Cardiac muscle cell (in vitro differentiated cells and primary cell): ENCODE results near the gene KIF9. TPM values are rescaled to one million over a fixed set of nuclear protein-coding genes. Genes with fewer than 3 reads are reported as not detected.
A peak's percentile ranks its signal among the peaks of the same experiment; 100 is the strongest.
"Not testable (repeated sequence)": the region's sequence is repeated elsewhere in the genome, so short reads cannot be mapped to it uniquely, and the experiment has no call there.

Experiments used
- DNase-seq, 2 donors: peaks; one replicate each; pipeline versions ENCODE4 v3.0.0 to v3.0.0-alpha.2; 2010 to 2017; ENCODE audit warnings: low read depth in 1 of 2, low spot score in 1 of 2
- H3K27ac ChIP-seq: fragments of 200-600 bp; sonication (generic); 2 replicates; pipeline ENCODE4 v1.5.1; 2016
- H3K27me3 ChIP-seq: fragments of 200-600 bp; sonication (generic); 2 replicates; pipeline ENCODE4 v1.6.0; 2016; ENCODE audit warnings: control low read depth
- H3K36me3 ChIP-seq: fragments of 200-600 bp; sonication (generic); 2 replicates; pipeline ENCODE4 v1.5.1; 2016; ENCODE audit warnings: control low read depth
- H3K4me1 ChIP-seq: fragments of 200-600 bp; sonication (generic); 2 replicates; pipeline ENCODE4 v1.8.1; 2017; ENCODE audit warnings: low read depth, mild to moderate bottlenecking, mixed run types
- H3K4me3 ChIP-seq: fragments of 200-600 bp; sonication (generic); 2 replicates; pipeline ENCODE4 v1.5.1; 2016; ENCODE audit warnings: mild to moderate bottlenecking
- H3K9me3 ChIP-seq: fragments of 200-600 bp; sonication (generic); 2 replicates; pipeline ENCODE4 v1.5.1; 2017; ENCODE audit warnings: low read depth, mild to moderate bottlenecking, control low read depth
- polyA plus RNA-seq: library from polyadenylated mRNA; unstranded; fragments of >200 nt; fragmentation: Nextera tagmentation; extraction: Ambion mirVana; gene quantifications from 2 replicates; pipeline ENCODE4 v1.2.1, GENCODE V29; 2016
- total RNA-seq: library from RNA; depleted of rRNA; stranded (reverse); fragments of >200 nt; gene quantifications from 2 replicates; pipeline ENCODE4 v1.2.3, GENCODE V29; 2016
- TF ChIP-seq, protein P1 (sequence below): IDR thresholded peaks from 2 replicates; pipeline ENCODE4 v1.5.1; 2012; ENCODE audit warnings: low read depth, mild to moderate bottlenecking, low read length

KIF9 gene
- total and polyA plus RNA-seq, 2 experiments from 2014 or later, result 10.8 to 13.2 TPM

GRCh38 chr3:47197287-47197686, 85.3 kb downstream of the KIF9 start:
- H3K9me3 ChIP-seq, result no peaks in the 10 kb centered on the region
- H3K27me3 ChIP-seq, result no peaks in the 10 kb centered on the region
- no peaks in the 10 kb centered on the region for H3K4me1 ChIP-seq
- no peak for DNase-seq
- H3K27ac ChIP-seq, result no peak overlapping the region
- TF ChIP-seq, protein P1, sequence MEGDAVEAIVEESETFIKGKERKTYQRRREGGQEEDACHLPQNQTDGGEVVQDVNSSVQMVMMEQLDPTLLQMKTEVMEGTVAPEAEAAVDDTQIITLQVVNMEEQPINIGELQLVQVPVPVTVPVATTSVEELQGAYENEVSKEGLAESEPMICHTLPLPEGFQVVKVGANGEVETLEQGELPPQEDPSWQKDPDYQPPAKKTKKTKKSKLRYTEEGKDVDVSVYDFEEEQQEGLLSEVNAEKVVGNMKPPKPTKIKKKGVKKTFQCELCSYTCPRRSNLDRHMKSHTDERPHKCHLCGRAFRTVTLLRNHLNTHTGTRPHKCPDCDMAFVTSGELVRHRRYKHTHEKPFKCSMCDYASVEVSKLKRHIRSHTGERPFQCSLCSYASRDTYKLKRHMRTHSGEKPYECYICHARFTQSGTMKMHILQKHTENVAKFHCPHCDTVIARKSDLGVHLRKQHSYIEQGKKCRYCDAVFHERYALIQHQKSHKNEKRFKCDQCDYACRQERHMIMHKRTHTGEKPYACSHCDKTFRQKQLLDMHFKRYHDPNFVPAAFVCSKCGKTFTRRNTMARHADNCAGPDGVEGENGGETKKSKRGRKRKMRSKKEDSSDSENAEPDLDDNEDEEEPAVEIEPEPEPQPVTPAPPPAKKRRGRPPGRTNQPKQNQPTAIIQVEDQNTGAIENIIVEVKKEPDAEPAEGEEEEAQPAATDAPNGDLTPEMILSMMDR, result no peak
- H3K4me3 ChIP-seq, result no peak overlapping the region
- no peaks in the 10 kb centered on the region for H3K36me3 ChIP-seq

DNA sequence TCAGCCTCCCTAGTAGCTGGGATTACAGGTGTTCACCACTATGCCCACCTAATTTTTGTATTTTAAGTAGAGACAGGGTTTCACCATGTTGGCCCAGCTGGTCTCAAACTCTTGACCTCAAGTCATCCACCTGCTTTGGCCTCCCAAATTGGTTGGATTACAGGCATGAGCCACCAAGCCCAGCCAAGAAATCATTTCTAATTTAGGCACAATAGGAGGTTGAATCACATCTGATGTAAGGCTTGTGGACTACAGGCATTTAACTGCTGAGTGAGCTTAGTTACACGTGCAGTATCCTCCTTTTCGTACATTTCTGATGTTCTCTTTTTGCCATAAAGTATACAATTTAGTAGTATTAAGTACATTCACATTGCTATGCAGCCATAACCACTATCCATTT, 87.6 kb downstream of the KIF9 start:
- no peaks in the 10 kb centered on the region for H3K36me3 ChIP-seq
- TF ChIP-seq, protein P1, result no peak
- H3K27me3 ChIP-seq, result no peaks in the 10 kb centered on the region
- H3K27ac ChIP-seq, result no peak overlapping the region
- DNase-seq, result no peak
- no peaks in the 10 kb centered on the region for H3K9me3 ChIP-seq
- H3K4me3 ChIP-seq, result no peak overlapping the region
- no peaks in the 10 kb centered on the region for H3K4me1 ChIP-seq

DNA sequence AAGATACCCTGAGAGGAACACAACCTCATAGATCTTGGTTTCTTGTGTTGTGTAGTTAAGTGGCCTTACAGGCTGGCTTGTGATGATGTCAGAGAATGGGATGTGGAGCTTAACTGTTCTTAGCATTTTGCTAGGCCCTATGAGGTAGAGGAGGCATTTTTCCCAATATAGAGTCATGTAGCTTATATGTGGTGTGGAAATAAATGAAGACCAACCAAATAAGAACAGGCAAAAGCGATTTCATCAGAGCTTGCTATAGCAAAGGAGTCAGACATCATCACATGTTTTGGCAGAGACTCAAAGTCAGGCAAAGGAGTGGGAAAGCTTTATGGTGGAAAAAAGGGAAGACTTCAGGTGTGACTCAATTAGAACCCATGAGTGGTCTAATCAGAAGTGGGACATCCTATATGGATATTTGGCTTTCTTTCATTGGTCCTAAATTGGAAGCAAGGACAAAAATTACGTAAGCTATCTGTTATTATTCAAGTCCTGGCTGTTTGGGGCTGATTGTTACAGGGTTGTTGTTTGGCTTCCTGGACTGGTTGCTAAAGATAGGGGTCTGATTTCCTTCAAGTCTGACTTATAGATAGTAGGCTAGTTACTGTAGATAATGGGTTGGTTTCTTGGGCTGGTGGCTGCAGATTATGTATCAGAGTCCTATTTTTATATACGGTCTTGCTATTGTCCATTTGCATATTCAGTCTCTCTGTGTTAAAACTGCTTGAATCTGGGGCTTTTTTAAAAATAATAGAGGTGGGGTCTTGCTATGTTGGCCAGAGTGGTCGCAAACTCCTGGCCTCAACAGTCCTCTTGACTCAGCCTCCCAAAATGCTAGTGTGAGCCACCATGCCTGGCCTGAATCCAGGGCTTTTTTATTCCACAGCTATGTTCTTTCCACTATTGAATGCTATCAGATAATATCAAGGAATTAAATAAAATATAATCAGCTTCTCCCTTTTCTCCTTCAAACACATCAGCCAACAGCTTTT, 88.4 kb downstream of the KIF9 start:
- no peak overlapping the region for H3K27ac ChIP-seq
- no peaks in the 10 kb centered on the region for H3K36me3 ChIP-seq
- peak in 1 of 2 donors; percentile 55 for DNase-seq
- H3K9me3 ChIP-seq, result no peaks in the 10 kb centered on the region
- TF ChIP-seq, protein P1, result no peak
- H3K4me3 ChIP-seq, result no peak overlapping the region
- H3K27me3 ChIP-seq, result no peaks in the 10 kb centered on the region
- no peaks in the 10 kb centered on the region for H3K4me1 ChIP-seq

DNA sequence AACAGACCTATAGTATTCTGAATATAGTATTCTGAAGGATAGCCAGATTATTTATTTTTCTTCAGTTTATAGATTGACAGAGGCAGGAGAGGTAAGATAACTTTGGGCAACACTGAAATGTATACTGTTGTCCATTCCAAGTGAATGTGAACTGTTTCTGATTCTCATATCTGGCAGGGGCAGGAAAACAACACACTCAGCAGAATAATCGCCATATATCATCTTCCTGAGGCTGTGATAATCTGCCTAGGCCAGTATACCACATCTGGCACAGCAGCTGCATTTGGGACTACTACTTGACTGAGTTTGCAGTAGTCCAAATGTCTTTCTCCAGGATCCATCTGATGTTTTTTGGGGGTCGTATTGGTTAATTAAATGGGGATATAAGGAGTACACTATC, 96.3 kb downstream of the KIF9 start:
- no peaks in the 10 kb centered on the region for H3K36me3 ChIP-seq
- TF ChIP-seq, protein P1, result no peak
- DNase-seq, result no peak
- no peaks in the 10 kb centered on the region for H3K4me1 ChIP-seq
- no peaks in the 10 kb centered on the region for H3K27me3 ChIP-seq
- no peak overlapping the region for H3K27ac ChIP-seq
- no peaks in the 10 kb centered on the region for H3K9me3 ChIP-seq
- no peak overlapping the region for H3K4me3 ChIP-seq

DNA sequence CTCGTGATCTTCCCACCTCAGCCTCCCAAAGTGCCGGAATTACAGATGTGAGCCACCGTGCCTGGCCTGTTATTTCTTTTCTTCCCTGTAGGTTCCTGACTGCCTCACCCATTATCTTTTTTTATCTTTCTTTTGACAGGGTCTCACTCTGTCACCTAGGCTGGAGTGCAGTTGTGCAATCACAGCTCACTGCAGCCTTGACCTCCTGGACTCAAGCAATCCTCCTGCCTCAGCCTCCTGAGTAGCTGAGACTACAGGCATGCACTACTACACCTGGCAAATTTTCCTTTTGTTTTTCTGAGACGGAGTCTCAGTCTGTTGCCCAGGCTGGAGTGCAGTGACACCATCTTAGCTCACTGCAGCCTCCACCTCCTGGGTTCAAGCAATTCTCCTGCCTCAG, 100.9 kb downstream of the KIF9 start:
- H3K27ac ChIP-seq, H3K4me1 ChIP-seq, H3K9me3 ChIP-seq, DNase-seq, H3K4me3 ChIP-seq, H3K27me3 ChIP-seq: not testable (repeated sequence)
- peaks cover 13% of the 10 kb centered on the region for H3K36me3 ChIP-seq

GRCh38 chr3:47180011-47180410, 102.6 kb downstream of the KIF9 start:
- H3K27ac ChIP-seq, H3K4me1 ChIP-seq, H3K4me3 ChIP-seq, H3K9me3 ChIP-seq, H3K27me3 ChIP-seq, DNase-seq: not testable (repeated sequence)
- peaks cover 13% of the 10 kb centered on the region for H3K36me3 ChIP-seq

Other genes with a start within 250 kb of the KIF9 start
- 19.5 and 36.0 TPM in 2 replicates for gene SETD2, start 118.7 kb downstream of the KIF9 start, total RNA-seq
- gene SETD2, start 118.7 kb downstream of the KIF9 start, polyA plus RNA-seq, result 14.2 and 22.3 TPM in 2 replicates
- gene KLHL18, start 145 bp upstream of the KIF9 start, total RNA-seq, result 12.5 and 14.8 TPM in 2 replicates
- gene KLHL18, start 145 bp upstream of the KIF9 start, polyA plus RNA-seq, result 15.9 and 20.0 TPM in 2 replicates
- 10.7 and 18.7 TPM in 2 replicates for gene PTPN23, start 98.2 kb upstream of the KIF9 start, total RNA-seq
- gene PTPN23, start 98.2 kb upstream of the KIF9 start, polyA plus RNA-seq, result 17.1 and 17.4 TPM in 2 replicates
- gene SCAP, start 193.1 kb upstream of the KIF9 start, total RNA-seq, result 124 and 140 TPM in 2 replicates
- gene SCAP, start 193.1 kb upstream of the KIF9 start, polyA plus RNA-seq, result 87.6 and 104 TPM in 2 replicates
- 53.1 and 62.7 TPM in 2 replicates for gene ELP6, start 230.9 kb upstream of the KIF9 start, total RNA-seq
- 58.4 and 73.6 TPM in 2 replicates for gene ELP6, start 230.9 kb upstream of the KIF9 start, polyA plus RNA-seq